Urinary bladder (tissue), 4 donors: ENCODE results near the gene PHAF1. TPM values are rescaled to one million over a fixed set of nuclear protein-coding genes. Genes with fewer than 3 reads are reported as not detected.

Experiments
- DNase-seq: peaks from one replicate; pipeline ENCODE4 v3.0.0-alpha.2; 2015; ENCODE audit errors: extremely low spot score
- H3K27ac ChIP-seq: one replicate; pipeline ENCODE4 v1.5.1; 2013; ENCODE audit warnings: low read depth, mild to moderate bottlenecking, moderate library complexity
- H3K36me3 ChIP-seq: one replicate; pipeline ENCODE4 v1.6.1; 2013; ENCODE audit warnings: mild to moderate bottlenecking, moderate library complexity; ENCODE audit not compliant: insufficient read depth
- H3K4me1 ChIP-seq: one replicate; pipeline ENCODE4 v1.6.1; 2013; ENCODE audit warnings: mild to moderate bottlenecking, moderate library complexity; ENCODE audit not compliant: insufficient read depth
- H3K4me3 ChIP-seq: one replicate; pipeline ENCODE4 v1.5.1; 2013; ENCODE audit warnings: low read depth, low read length
- WGBS: extraction: QIAGEN DNeasy Blood & Tissue Kit; methylation state at CpG from one replicate; pipeline ENCODE4 v1.1.7; 2013; 5-methylcytosine and 5-hydroxymethylcytosine counted together
- polyA plus RNA-seq: library from polyadenylated mRNA; stranded (reverse); fragments of 200-250 nt; gene quantifications from one replicate; pipeline ENCODE4 v1.2.3, GENCODE V29; 2013
- total RNA-seq: library from RNA; depleted of rRNA; stranded (reverse); fragments of >200 nt; gene quantifications from one replicate; pipeline ENCODE4 v1.2.3, GENCODE V29; 2014
- donor health status: healthy with polysubstance abuse.
- donor health status: healthy.

Gene PHAF1
- total RNA-seq (22.8 TPM), polyA plus RNA-seq (11.0 TPM)

DNA sequence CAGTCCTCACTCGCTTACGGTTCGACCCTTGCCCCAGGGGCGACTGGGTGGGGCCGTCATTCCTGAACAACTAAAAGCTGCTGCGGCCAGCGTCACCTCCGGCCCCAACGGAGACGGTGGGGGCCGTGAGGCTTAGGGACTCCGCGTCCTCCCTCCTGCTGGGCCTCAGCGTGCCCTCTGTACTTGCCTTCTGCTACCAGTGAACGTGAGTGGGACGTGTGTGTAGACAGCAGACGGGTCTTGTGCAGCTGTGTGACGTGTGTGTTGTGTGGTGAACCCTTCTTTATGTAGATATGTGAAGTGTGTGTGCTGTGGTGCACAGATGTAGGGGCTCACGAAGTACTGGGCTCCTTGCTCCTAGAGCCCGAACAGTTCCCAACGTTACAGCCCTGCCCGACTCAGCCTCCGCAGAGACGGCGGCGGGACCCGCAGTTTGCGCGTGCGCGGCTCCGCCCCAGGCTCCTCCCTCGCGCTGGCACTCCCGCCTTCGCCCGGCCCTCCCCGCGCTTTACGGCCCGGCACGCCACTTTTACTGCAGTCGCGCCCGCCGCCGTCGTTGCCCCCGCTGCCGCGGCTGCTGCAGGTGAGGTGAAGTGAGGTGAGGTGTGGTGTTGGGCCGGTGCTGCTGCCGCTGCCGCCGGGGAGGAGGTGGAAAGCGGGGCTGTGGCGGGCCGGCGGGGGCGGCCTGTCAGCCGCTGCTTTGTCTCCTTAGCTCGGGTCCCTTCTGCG, at the start of gene PHAF1:
Gene PHAF1, plus strand, starts transcription at position 535 of the 729 bp plus-strand sequence. CDS start 235 bp downstream, outside the sequence.
- Histone ChIP-seq H3K4me3 (peak within 1 kb of the TSS; percentile 96), H3K4me1 (no peaks in the 10 kb centered on the region), H3K27ac (peak within 1 kb of the TSS; percentile 48), H3K36me3 (no peaks in the 10 kb centered on the region)
- peak; percentile 74 for DNase-seq
- 1% methylated on average over 63 of the region's 63 CpGs for WGBS

DNA sequence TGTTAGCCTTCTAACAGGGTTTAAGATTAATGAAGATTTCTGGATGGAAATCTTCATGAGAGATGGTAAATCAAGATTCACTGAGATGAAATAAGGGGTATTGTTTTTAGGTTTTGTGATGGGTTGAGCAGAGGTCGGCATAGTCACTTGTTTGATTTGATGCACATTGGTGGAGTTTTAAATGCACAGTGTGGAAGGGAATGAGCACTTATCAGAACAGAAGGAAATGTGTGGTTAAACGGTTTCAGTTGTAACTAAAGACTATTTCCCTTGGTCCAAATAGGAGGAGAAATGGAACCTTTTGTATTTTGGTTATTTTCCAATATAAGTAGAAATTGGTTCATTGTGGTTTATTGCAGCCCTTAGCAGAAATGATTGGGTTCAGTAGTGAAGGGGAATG, 46.7 kb upstream of the PHAF1 start:
- DNase-seq: no peak
- Histone ChIP-seq H3K36me3 (peaks cover 5% of the 10 kb centered on the region), H3K4me3 (no peak overlapping the region), H3K27ac (no peak overlapping the region), H3K4me1 (no peaks in the 10 kb centered on the region)
- WGBS: 60% methylated on average over 2 of the region's 2 CpGs

DNA sequence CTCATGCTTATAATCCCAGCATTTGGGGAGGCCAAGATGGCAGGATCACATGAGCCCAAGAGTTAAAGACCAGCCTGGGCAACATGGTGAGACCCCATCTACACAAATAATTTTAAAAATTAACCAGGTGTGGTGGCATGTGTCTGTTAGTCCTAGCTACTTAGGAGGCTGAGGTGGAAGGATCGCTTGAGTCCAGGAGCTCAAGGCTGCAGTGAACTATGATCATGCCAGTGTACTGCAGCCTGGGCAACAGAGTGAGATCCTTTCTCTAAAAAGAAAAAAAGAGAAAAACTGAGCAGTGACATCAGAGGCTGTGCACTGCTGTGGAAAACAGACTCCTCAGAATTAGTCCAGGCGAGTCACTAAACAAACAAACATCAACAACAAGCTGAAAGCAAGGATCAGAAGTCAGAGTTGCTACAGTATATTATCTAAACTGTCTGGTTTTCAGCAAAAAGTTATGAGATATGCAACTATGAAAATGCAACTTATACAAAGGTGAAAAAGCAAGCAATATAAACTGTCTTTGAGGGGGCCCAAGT, 41.5 kb upstream of the PHAF1 start:
- H3K4me1 ChIP-seq: no peaks in the 10 kb centered on the region
- no peak for DNase-seq
- H3K27ac ChIP-seq: no peak overlapping the region
- H3K4me3 ChIP-seq: no peak overlapping the region
- WGBS: 95% methylated on average over 2 of the region's 2 CpGs
- H3K36me3 ChIP-seq: peaks cover 10% of the 10 kb centered on the region

DNA sequence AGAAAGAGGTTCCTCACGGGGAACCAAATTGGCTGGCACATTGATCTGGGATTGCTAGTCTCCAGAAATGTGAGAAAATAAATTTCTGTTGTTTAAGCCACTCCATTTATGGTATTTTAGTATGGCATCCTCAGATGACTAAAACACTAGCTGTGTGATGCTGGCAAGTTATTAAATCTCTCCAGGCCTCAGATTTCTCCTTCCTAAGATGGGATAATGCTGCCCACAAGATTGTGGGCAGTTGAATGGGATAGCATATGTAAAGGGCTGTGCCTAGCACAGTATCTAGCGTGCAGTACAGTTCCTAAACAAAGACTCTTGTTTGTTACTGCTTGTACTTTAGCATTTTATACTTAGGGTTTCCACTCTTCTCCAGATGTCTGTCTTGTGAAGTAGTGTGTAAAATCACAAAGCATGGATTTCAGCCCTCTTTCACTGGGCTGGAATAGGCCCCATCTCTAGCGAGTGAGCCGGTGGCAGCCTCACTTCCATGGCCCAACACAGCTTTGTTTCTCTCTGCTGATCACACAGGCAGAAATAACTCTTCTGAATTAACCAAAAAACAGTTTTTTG, 38.2 kb upstream of the PHAF1 start:
- no peak for DNase-seq
- H3K4me3 ChIP-seq: no peak overlapping the region
- WGBS: 86% methylated on average over 4 of the region's 4 CpGs
- H3K27ac ChIP-seq: no peak overlapping the region
- peaks cover 10% of the 10 kb centered on the region for H3K36me3 ChIP-seq
- H3K4me1 ChIP-seq: no peaks in the 10 kb centered on the region

DNA sequence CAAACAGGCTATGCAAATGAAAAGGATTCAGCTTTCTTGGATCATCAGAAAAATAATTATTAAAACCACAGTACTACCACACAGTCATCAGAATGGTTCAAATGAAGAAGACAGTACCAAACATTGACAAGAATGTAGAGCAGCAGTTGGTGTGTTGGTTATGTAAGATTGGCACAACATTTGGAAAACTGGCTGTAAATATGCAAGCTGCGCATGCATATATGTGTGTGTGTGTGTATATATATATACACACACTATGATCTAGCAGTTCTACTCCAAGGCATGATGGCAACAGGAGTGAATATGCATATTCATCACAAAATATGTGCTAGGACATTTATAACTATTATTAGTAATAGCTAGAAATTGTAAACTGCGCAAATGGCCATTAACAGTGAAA, 34.4 kb upstream of the PHAF1 start:
- H3K36me3 ChIP-seq: peaks cover 2% of the 10 kb centered on the region
- 96% methylated on average over 2 of the region's 2 CpGs for WGBS

DNA sequence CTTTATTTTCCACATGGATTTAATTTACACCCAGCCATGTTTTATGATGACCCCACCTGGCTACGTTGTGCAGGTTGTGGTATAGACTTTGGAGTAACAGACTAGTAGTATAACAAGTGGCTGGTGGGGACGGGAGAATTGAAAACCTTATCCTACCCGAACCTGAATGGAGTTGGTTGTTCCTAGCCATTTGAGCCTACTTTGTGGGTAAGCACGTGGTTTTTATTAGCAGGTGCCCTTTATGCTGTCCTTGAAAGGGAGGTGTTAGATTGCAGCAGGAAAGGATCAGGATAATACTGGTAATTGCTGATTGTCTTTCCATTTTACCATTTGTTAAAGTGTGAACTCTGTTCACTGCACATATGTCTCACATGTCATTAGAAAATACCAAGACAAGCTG, 31.9 kb upstream of the PHAF1 start:
- H3K4me3 ChIP-seq: no peak overlapping the region
- H3K4me1 ChIP-seq: no peaks in the 10 kb centered on the region
- H3K36me3 ChIP-seq: no peaks in the 10 kb centered on the region
- DNase-seq: no peak
- 80% methylated on average over 4 of the region's 4 CpGs for WGBS
- H3K27ac ChIP-seq: no peak overlapping the region

More for the DNA sequence above, 34.4 kb upstream of the PHAF1 start:
- no peak for DNase-seq
- no peak overlapping the region for H3K27ac ChIP-seq
- no peak overlapping the region for H3K4me3 ChIP-seq
- no peaks in the 10 kb centered on the region for H3K4me1 ChIP-seq

DNA sequence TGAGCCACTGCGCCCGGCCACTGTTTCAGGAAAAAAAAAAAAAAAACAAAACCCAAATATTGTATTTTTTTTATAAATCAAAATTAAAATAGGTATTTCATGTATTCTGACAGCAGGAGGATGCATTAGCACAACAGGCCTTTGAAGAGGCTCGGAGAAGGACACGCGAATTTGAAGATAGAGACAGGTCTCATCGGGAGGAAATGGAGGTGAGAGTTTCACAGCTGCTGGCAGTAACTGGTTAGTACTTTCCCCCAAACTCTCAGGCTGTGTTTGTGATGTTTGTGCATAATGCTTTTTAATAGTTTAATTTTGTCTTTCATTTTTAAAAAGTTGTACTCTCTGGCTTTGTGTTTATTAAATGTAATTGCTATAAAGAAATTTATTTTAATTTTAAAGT, 27.6 kb upstream of the PHAF1 start:
- Histone ChIP-seq H3K36me3 (no peaks in the 10 kb centered on the region), H3K4me3 (no peak overlapping the region), H3K27ac (no peak overlapping the region), H3K4me1 (no peaks in the 10 kb centered on the region)
- WGBS: 91% methylated on average over 6 of the region's 6 CpGs
- DNase-seq: no peak

DNA sequence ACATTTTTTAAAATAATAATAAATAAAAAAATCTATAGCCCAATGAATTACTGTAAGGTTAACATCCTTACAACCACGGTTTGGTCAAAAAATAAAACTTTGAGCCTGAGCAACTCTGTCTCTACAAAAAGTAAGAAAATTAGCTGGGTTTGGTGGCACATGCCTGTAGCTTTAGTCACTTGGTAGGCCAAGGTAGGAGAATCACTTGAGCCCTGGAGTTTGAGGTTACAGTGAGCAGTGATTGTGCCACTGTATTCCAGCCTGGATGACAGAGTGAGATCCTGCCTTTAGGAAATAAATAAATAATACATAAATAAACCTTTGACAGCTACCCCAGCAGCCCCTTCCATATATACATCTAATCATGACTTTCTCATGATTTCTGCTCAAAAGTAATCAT, 26.9 kb upstream of the PHAF1 start:
- DNase-seq: no peak
- 94% methylated on average over 1 of the region's 1 CpG for WGBS
- H3K36me3 ChIP-seq: no peaks in the 10 kb centered on the region

DNA sequence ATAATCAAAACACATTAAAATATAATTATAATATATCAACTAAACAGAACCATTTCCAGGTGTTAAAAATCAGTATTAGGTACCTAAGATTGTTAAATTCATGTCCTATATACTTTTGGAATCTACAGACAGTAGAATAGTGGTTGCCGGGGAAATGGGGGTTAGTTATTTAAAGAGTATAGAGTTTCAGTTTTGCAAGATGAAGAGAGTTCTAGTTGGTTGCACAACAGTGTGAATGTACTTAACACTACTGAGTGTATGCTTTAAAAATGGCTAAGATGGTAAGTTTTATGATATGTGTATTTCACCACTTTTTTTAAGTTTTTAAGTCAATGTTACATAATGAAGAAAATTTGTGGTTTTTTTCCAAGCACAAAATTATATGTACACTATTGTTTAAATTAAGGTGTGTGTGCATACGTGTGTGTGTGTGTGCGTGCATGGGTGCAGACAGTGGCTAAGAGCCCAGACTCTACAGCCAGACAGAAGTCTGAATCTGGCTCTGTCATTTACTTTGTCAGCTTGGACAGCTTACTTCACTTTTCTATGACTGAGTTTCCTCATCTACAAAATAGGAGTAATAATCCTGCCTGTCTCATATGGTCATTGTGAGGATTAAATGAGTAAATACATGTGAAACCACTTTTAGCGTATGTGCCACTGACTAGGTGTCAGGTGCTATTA, 25.3 kb upstream of the PHAF1 start:
- WGBS: 94% methylated on average over 4 of the region's 4 CpGs
- DNase-seq: no peak
- no peak overlapping the region for H3K27ac ChIP-seq
- no peaks in the 10 kb centered on the region for H3K4me1 ChIP-seq
- no peaks in the 10 kb centered on the region for H3K36me3 ChIP-seq
- H3K4me3 ChIP-seq: no peak overlapping the region

More for the DNA sequence above, 26.9 kb upstream of the PHAF1 start:
- Histone ChIP-seq H3K4me1 (no peaks in the 10 kb centered on the region), H3K4me3 (no peak overlapping the region), H3K27ac (no peak overlapping the region)

DNA sequence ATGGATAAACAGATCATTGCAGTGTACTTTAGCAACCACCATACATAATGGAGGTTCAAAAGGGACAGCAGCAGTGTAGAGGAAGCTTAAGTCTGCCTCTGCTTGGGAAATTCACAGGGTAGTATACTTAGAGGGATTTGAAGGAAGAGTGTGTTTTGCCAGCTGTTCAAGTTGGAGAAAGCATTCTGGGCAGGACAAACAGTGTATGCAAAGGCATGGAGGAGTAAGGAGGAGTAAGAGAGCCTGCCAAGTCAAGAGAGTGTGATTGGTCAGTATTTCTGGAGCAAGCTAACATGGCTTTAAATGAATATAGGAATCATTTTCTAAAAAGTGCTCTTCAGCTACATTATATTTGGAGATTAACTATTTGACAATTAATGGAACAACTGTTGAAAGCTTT, 22.9 kb upstream of the PHAF1 start:
- H3K4me1 ChIP-seq: no peaks in the 10 kb centered on the region
- H3K27ac ChIP-seq: no peak overlapping the region
- H3K4me3 ChIP-seq: no peak overlapping the region
- DNase-seq: no peak
- no peaks in the 10 kb centered on the region for H3K36me3 ChIP-seq

DNA sequence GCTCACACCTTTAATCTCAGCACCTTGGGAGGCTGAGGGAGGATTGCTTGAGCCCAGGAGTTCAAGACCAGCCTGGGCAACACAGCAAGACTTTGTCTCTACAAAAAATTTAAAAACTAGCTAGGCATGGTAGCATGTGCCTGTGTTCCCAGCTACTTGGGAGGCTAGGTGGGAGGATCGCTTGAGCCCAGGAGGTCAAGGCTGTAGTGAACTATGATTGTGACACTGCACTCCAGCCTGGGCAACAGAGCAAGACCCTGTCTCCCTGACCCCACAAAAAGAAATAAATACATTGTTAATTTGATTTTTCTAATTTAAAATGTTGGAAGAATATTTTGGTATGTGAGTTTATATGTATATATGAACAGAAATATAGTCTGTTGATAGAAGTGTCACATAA, 22.4 kb upstream of the PHAF1 start:
- no peaks in the 10 kb centered on the region for H3K36me3 ChIP-seq
- H3K4me1 ChIP-seq: no peaks in the 10 kb centered on the region
- WGBS: 97% methylated on average over 1 of the region's 1 CpG
- no peak overlapping the region for H3K4me3 ChIP-seq
- H3K27ac ChIP-seq: no peak overlapping the region
- DNase-seq: no peak

DNA sequence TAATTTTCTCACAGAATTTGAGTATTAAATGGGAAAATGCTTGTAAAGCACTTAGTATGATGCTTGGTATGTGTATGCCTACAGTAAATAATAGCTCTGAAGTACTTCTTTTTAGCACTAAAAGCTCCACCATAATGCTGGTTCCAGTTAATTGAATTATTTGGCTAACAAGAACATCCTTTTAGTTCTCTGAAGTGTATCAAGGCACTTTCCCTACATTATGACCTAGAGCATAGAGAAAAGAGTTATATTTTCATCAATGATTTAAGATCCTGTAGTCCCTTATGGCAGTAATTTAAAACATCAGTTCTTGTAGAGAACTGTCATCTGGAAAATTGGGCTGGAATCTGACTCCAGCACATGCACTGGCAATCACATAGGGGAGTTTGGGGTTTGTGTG, 21.9 kb upstream of the PHAF1 start:
- Histone ChIP-seq H3K4me3 (no peak overlapping the region), H3K4me1 (no peaks in the 10 kb centered on the region), H3K36me3 (no peaks in the 10 kb centered on the region), H3K27ac (no peak overlapping the region)
- no peak for DNase-seq

DNA sequence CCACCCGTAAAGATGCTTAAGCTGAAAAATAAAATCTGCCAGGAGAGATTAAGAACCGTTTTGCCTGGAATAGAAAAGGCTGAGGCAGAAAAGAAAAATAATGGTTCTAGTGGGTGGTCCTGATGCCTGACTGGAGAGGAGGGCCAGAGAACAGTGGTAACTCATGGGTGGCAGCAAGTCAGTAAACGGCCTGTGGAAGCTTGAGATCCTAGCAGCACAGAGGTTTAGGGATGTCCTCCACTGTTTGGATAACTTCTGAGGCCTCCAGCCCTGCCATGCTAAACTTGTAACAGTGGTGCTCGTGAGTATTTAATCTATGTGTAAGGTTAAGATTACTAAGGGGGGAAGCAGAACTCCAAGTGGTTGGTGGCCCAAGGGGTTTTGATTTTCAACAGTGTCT, 21.2 kb upstream of the PHAF1 start:
- 57% methylated on average over 4 of the region's 4 CpGs for WGBS
- DNase-seq: no peak
- H3K36me3 ChIP-seq: no peaks in the 10 kb centered on the region
- H3K4me1 ChIP-seq: no peaks in the 10 kb centered on the region
- H3K27ac ChIP-seq: no peak overlapping the region
- H3K4me3 ChIP-seq: no peak overlapping the region

DNA sequence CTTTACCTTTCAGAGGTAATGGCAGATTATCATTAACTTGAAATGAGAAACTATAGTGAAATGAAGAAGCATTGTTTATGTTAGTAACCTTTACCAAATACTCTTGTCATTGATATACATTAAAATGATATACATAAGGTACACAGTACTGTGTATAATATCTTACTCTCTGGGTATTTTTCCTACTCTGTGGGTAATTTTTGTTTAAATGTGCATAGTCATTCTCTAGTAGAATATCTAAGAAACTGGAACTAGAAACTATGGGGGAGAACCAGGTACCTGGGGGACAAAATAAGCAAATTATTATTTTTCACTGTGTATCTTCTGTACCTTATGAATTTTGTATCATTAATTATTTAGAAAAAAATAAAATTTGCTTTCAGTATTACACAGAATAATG, 20.6 kb upstream of the PHAF1 start:
- DNase-seq: no peak

More for the DNA sequence above, 20.6 kb upstream of the PHAF1 start:
- H3K36me3 ChIP-seq: no peaks in the 10 kb centered on the region
- no peaks in the 10 kb centered on the region for H3K4me1 ChIP-seq
- H3K27ac ChIP-seq: no peak overlapping the region
- H3K4me3 ChIP-seq: no peak overlapping the region
